K562 (cell line): ENCODE measurements around the gene SYNGR4. TPM values are rescaled to one million over a fixed set of nuclear protein-coding genes. Genes with fewer than 3 reads are reported as not detected.

Source experiments
- ATAC-seq: fragments of 200-7000 bp; cut with Tn5 transposase; 3 replicates; pipeline ENCODE4 v1.9.1; 2020; ENCODE audit warnings: moderate library complexity
- BruUV-seq: library from RNA; stranded (reverse); fragments of 400-500 nt; replicated peaks from 2 replicates; lab custom pipeline; 2021; lab: Mats Ljungman, UMichigan
- CTCF ChIA-PET: fragments of 300-600 bp; formaldehyde crosslinking; extraction: SDS; loops from one replicate; lab custom pipeline; 2021; ENCODE audit warnings: low intra/inter-chr PET ratio; lab: Yijun Ruan, JAX
- POLR2A ChIA-PET: fragments of 300-600, 350-650 bp; sonication (Branson Sonifier 250); formaldehyde crosslinking; extraction: SDS; loops from one replicate; lab custom pipeline; 2021; ENCODE audit warnings: antibody characterized with exemption, inconsistent platforms; lab: Yijun Ruan, JAX
- DNase-seq, 4 experiments: peaks; one replicate each; pipeline versions ENCODE4 v3.0.0 to v3.0.0-alpha.2; 2011 to 2018; ENCODE audit warnings: low spot score in 3 of 4, mixed read lengths in 3 of 4; ENCODE audit errors: extremely low read depth in 1 of 4
- FAIRE-seq: peaks from 2 replicates; lab custom pipeline; 2011; peaks lifted over from hg19 to GRCh38; lab: Jason Lieb, UNC
- H2AFZ ChIP-seq: 2 replicates; pipeline ENCODE4 v1.6.0; 2011; ENCODE audit warnings: low read depth, low read length, control low read depth, inconsistent platforms
- H3K27ac ChIP-seq: fragments of 200-600 bp; 3 replicates; pipeline ENCODE4 v1.8.0; 2011; ENCODE audit warnings: low read depth, mild to moderate bottlenecking, control low read depth, inconsistent platforms, low read length, moderate library complexity, mixed read lengths; ENCODE audit errors: extremely low read depth
- H3K27me3 ChIP-seq, 2 experiments: fragments of 300-600 bp in 1 of 2; 2 replicates in 1 of 2; 3 replicates in 1 of 2; pipeline versions ENCODE4 v1.6.0 to v1.8.0; 2011; ENCODE audit warnings: inconsistent platforms in 2 of 2, low read length in 2 of 2, mild to moderate bottlenecking in 1 of 2, mixed read lengths in 1 of 2, moderate library complexity in 1 of 2; ENCODE audit not compliant: control insufficient read depth in 2 of 2, insufficient read depth in 2 of 2
- H3K36me3 ChIP-seq: fragments of 300-600 bp; 3 replicates; pipeline ENCODE4 v1.8.0; 2011; ENCODE audit warnings: mild to moderate bottlenecking, low read length, inconsistent platforms; ENCODE audit not compliant: control insufficient read depth, insufficient read depth
- H3K4me1 ChIP-seq, 2 experiments: fragments of 200-600 bp in 1 of 2; replicated peaks in 1 of 2; 2 replicates in 1 of 2; 3 replicates in 1 of 2; pipeline versions ENCODE4 v1.5.1 to v1.8.0; 2011; ENCODE audit warnings: inconsistent platforms in 2 of 2, low read length in 2 of 2, mild to moderate bottlenecking in 1 of 2, mixed read lengths in 1 of 2, moderate library complexity in 1 of 2; ENCODE audit not compliant: control insufficient read depth in 2 of 2, insufficient read depth in 2 of 2
- H3K4me2 ChIP-seq: 2 replicates; pipeline ENCODE4 v1.6.1; 2011; ENCODE audit warnings: low read length, control low read depth, inconsistent platforms, mixed read lengths; ENCODE audit not compliant: insufficient read depth
- H3K4me3 ChIP-seq: fragments of 200-600 bp; sonication (generic), shearing (Covaris generic); 2 replicates; pipeline ENCODE4 v1.5.1; 2016; ENCODE audit warnings: control low read depth, inconsistent platforms
- H3K79me2 ChIP-seq: fragments of 200-600 bp; 3 replicates; pipeline ENCODE4 v1.8.0; 2011; ENCODE audit warnings: low read length, inconsistent platforms; ENCODE audit not compliant: control insufficient read depth, insufficient read depth
- H3K9ac ChIP-seq, 2 experiments: 2 replicates each; pipeline versions ENCODE4 v1.6.0 to v1.6.1; 2011; ENCODE audit warnings: low read depth in 2 of 2, low read length in 2 of 2, control low read depth in 1 of 2, inconsistent platforms in 1 of 2, mild to moderate bottlenecking in 1 of 2, mixed read lengths in 1 of 2; ENCODE audit not compliant: insufficient read depth in 1 of 2
- H3K9me1 ChIP-seq: one replicate; pipeline ENCODE4 v1.6.0; 2011; ENCODE audit warnings: inconsistent platforms, mild to moderate bottlenecking, low read length, moderate library complexity; ENCODE audit not compliant: control insufficient read depth, insufficient read depth
- H3K9me3 ChIP-seq: replicated peaks from 2 replicates; pipeline ENCODE4 v1.5.1; 2011; ENCODE audit warnings: low read depth, low read length, inconsistent platforms; ENCODE audit not compliant: control insufficient read depth, insufficient read depth
- H4K20me1 ChIP-seq: replicated peaks from 2 replicates; pipeline ENCODE4 v1.6.1; 2011; ENCODE audit warnings: low read length, inconsistent platforms, mixed read lengths; ENCODE audit not compliant: control insufficient read depth, insufficient read depth
- AFF1 ChIP-seq, 2 experiments: fragments of 450-650 bp; IDR thresholded peaks; 2 replicates each; pipeline ENCODE4 v1.6.1; 2018; ENCODE audit warnings: mild to moderate bottlenecking in 2 of 2, low read depth in 1 of 2; ENCODE audit not compliant: partially characterized antibody in 2 of 2
- MTA1 ChIP-seq: fragments of 450-650 bp; IDR thresholded peaks from 2 replicates; pipeline ENCODE4 v1.6.1; 2017; ENCODE audit warnings: borderline replicate concordance
- NFRKB ChIP-seq: fragments of 450-650 bp; IDR thresholded peaks from 2 replicates; pipeline ENCODE4 v1.6.1; 2016; ENCODE audit warnings: low read depth
- PKNOX1 ChIP-seq: fragments of 450-650 bp; IDR thresholded peaks from 2 replicates; pipeline ENCODE4 v1.6.1; 2016
- SMARCA5 ChIP-seq: fragments of 450-650 bp; IDR thresholded peaks from 2 replicates; pipeline ENCODE4 v1.6.1; 2016
- SMARCE1 ChIP-seq: fragments of 450-650 bp; IDR thresholded peaks from 2 replicates; pipeline ENCODE4 v1.7.1; 2016; ENCODE audit warnings: mild to moderate bottlenecking
- TOE1 ChIP-seq, 2 experiments: fragments of 450-650 bp in 1 of 2; sonication (generic) in 1 of 2; formaldehyde crosslinking in 1 of 2; IDR thresholded peaks; 2 replicates each; pipeline versions ENCODE4 v1.7.1 to v1.8.0; 2016 to 2022; ENCODE audit warnings: borderline replicate concordance in 2 of 2, mild to moderate bottlenecking in 2 of 2, antibody characterized with exemption in 1 of 2, inconsistent platforms in 1 of 2, low read depth in 1 of 2, missing genetic modification reagents in 1 of 2, moderate library complexity in 1 of 2
- YY1 ChIP-seq, 3 experiments: IDR thresholded peaks; 2 replicates each; pipeline ENCODE4 v1.6.1; 2011; ENCODE audit warnings: low read length in 2 of 3, mild to moderate bottlenecking in 2 of 3, moderate library complexity in 2 of 3, borderline replicate concordance in 1 of 3, control low read depth in 1 of 3, low read depth in 1 of 3; ENCODE audit not compliant: insufficient read depth in 3 of 3, insufficient replicate concordance in 2 of 3, control insufficient read depth in 1 of 3, insufficient read length in 1 of 3; ENCODE audit errors: extremely low read depth in 1 of 3
- ZFX ChIP-seq: sonication (generic); formaldehyde crosslinking; IDR thresholded peaks from 2 replicates; pipeline ENCODE4 v1.8.0; 2022; ENCODE audit warnings: mild to moderate bottlenecking, missing genetic modification reagents, moderate library complexity
- ZNF740 ChIP-seq, 3 experiments: fragments of 200-800 bp in 1 of 3; sonication (Bioruptor generic) in 1 of 3; sonication (generic) in 1 of 3; formaldehyde crosslinking in 1 of 3; IDR thresholded peaks; 2 replicates each; pipeline versions ENCODE4 v1.6.1 to v1.8.0; 2016 to 2022; ENCODE audit warnings: mild to moderate bottlenecking in 2 of 3, missing compliant biosample characterization in 2 of 3, missing genetic modification characterization in 2 of 3, missing genetic modification reagents in 1 of 3
- WGBS: fragments of 100-300 bp; shearing (Covaris generic); methylation state at CpG from one replicate; pipeline ENCODE4 v1.1.6; 2016; ENCODE audit warnings: low coverage, mixed read lengths; ENCODE audit not compliant: insufficient coverage; ENCODE audit errors: missing lambda C conversion rate; 5-methylcytosine and 5-hydroxymethylcytosine counted together
- in situ Hi-C: fragments of 300-500 bp; cut with MboI; formaldehyde crosslinking; loops from 4 replicates; pipeline ENCODE4 v1.15.0; 2018; ENCODE audit warnings: inconsistent platforms, mixed read lengths
- intact Hi-C: fragments of 100-400 bp; cut with micrococcal nuclease; formaldehyde crosslinking; loops from 2 replicates; pipeline ENCODE4 v1.14.2; 2022
- polyA plus RNA-seq, 8 experiments: library from polyadenylated mRNA; depleted of rRNA in 4 of 8; stranded (reverse) in 5 of 8; unstranded in 3 of 8; fragments of >200 nt; fragmentation: Nextera tagmentation in 2 of 8; fragmentation: Illumina TruSeq in 1 of 8; extraction: Ambion mirVana in 2 of 8; extraction: Trizol in 1 of 8; gene quantifications; 2 replicates each; pipeline versions ENCODE4 v1.2.1 to v1.2.3, GENCODE V29; 2011 to 2014; ENCODE audit warnings: inconsistent platforms in 1 of 8, missing spikeins in 1 of 8
- total RNA-seq, 7 experiments: library from RNA; depleted of rRNA in 6 of 7; stranded (reverse); fragments of >200 nt in 6 of 7; fragmentation: Illumina TruSeq in 2 of 7; extraction: Trizol in 2 of 7; gene quantifications; 2 replicates each; pipeline versions ENCODE4 v1.2.1 to v1.2.3, GENCODE V29; 2011 to 2021; ENCODE audit warnings: low replicate concordance in 1 of 7

The SYNGR4 gene
- total and polyA plus RNA-seq, 9 of the 15 experiments (the other 6 are each of a cell fraction or from before 2014, with no cell fraction given), result 0.07 to 0.14 TPM; not detected in 7

DNA sequence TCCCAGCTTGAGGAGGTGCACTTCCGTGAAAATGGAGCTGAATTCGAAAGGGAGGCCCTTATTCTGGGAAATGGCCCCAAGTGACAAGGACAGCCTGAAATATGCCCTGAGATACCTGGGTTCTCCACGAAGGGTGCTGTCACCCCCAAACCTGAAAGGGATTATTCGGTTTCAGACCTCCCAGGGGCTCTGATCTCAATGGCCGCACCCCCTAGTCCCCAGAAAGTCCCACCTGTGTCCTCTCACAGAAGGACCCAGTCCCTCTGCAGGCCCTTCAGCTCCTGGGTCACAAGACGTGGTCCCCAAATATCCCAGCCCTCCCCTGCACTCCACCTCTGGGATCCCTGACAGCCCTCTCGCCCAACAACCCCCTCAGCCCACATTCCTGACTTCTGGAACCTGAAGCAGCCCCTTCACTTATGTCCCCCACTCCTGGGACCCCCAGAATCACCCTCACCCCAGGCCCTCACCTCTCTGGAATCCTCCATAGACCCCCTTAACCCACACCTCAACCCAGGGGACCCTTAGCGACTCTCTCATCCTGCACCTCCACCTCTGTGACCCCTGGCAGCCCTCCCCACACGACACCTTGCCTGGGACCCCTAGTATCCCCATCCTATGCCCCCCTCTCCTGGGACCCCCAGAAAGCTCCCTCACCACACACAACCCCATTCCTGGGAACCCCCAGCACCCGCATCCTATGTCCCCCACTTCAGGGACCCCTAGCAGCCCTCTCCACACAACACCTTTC is 606 bp downstream of the SYNGR4 start:
- FAIRE-seq (no peak), ATAC-seq (no peak), DNase-seq (no peak)
- Histone ChIP-seq H3K79me2 (peaks cover 4% of the 10 kb centered on the region; the same call in 1 of the 3 replicates), H3K9me3 (no peaks in the 10 kb centered on the region), H3K27me3 (no peaks in the 10 kb centered on the region), H3K9ac (peak overlapping the region; percentile 61 to 76), H3K36me3 (peaks cover 3% of the 10 kb centered on the region; the same call in 2 of the 3 replicates), H3K4me2 (peak overlapping the region; percentile 74), H3K9me1 (no peaks in the 10 kb centered on the region), H3K4me3 (peak overlapping the region; percentile 23), H3K4me1 (peaks cover 8 to 29% of the 10 kb centered on the region in 2 experiments), H2AFZ (peak overlapping the region; percentile 88), H4K20me1 (no peaks in the 10 kb centered on the region), H3K27ac (peak overlapping the region; percentile 83)
- TSS peak; percentile 98 for BruUV-seq
- CTCF ChIA-PET, result no interaction called here
- intact Hi-C loops (loop anchor here (2.0 to 5.0 kb wide), 3 partner anchors 26 to 42 kb away; partner anchors contain the start of gene KDELR1), in situ Hi-C loops (no loop called here)
- POLR2A ChIA-PET, result interaction anchor here (0.6 to 2.5 kb wide), 8 partner anchors 8 to 358 kb away, joined by 3 to 13 read pairs (median 4); partner anchors contain the start of gene KDELR1
- WGBS, result 37% methylated on average over 8 of the region's 10 CpGs
- TF ChIP-seq SMARCA5 (no peak), TOE1 (IDR thresholded peaks at IDR 0.05; ENCODE audit: borderline replicate concordance) (peak; percentile 42; the same call in 1 of the 2 replicates), TOE1 (CRISPR knock-in tag; IDR thresholded peaks at IDR 0.05; ENCODE audit: borderline replicate concordance, low read depth) (no peak), YY1 (IDR thresholded peaks at IDR 0.05; ENCODE audit: borderline replicate concordance in 1 of 3, control insufficient read depth in 1 of 3, extremely low read depth in 1 of 3, insufficient read depth in 3 of 3, insufficient read length in 1 of 3, insufficient replicate concordance in 2 of 3, low read depth in 1 of 3, low read length in 2 of 3) (peak in 1 of 3 experiments; percentile 0), ZNF740 (CRISPR knock-in tag; IDR thresholded peaks at IDR 0.05) (no peak), ZNF740 (tag; IDR thresholded peaks at IDR 0.05) (0 out of 4 replicates have a peak, but pooled peaks of 1 of the 2 experiments have one; percentile 37), ZFX (peak; percentile 50), MTA1 (no peak), PKNOX1 (no peak), NFRKB (peak; percentile 78; the same call in 1 of the 2 replicates), AFF1 (IDR thresholded peaks at IDR 0.05; ENCODE audit: low read depth in 1 of 2, partially characterized antibody in 2 of 2) (peak; percentile 29 to 92), SMARCE1 (0 out of 2 replicates have a peak, but pooled peaks have one; percentile 39)
